ENCODE data around the gene PIK3C2G.

Gene PIK3C2G

GRCh38 chr12:18355429-18355828, 94.1 kb downstream of the PIK3C2G start:
- DNase-seq = no peak

- no peak for DNase-seq
Observed at GRCh38 chr12:18358077-18358476, 96.8 kb downstream of the PIK3C2G start.

GRCh38 chr12:18358930-18359329, 97.6 kb downstream of the PIK3C2G start:
- DNase-seq = no peak

- DNase-seq = no peak
Observed at GRCh38 chr12:18361433-18361832, 100.1 kb downstream of the PIK3C2G start.

GRCh38 chr12:18363321-18363720, 102.0 kb downstream of the PIK3C2G start:
- DNase-seq = no peak

- no peak for DNase-seq
Observed at GRCh38 chr12:18368594-18368993, 107.3 kb downstream of the PIK3C2G start.

- no peak for DNase-seq
Observed at GRCh38 chr12:18373181-18373580, 111.9 kb downstream of the PIK3C2G start.

GRCh38 chr12:18375131-18375530, 113.8 kb downstream of the PIK3C2G start:
- DNase-seq = no peak

GRCh38 chr12:18375583-18375982, 114.3 kb downstream of the PIK3C2G start:
- DNase-seq = no peak

GRCh38 chr12:18382236-18382885, 121.0 kb downstream of the PIK3C2G start:
- DNase-seq = no peak

- no peak for DNase-seq
Observed at GRCh38 chr12:18383203-18383602, 121.9 kb downstream of the PIK3C2G start.

GRCh38 chr12:18387706-18388105, 126.4 kb downstream of the PIK3C2G start:
- DNase-seq = no peak

- DNase-seq = no peak
Observed at GRCh38 chr12:18389820-18390219, 128.5 kb downstream of the PIK3C2G start.

- no peak for DNase-seq
Observed at GRCh38 chr12:18391151-18391550, 129.8 kb downstream of the PIK3C2G start.

GRCh38 chr12:18394742-18395141, 133.4 kb downstream of the PIK3C2G start:
- no peak for DNase-seq

GRCh38 chr12:18400186-18400585, 138.9 kb downstream of the PIK3C2G start:
- DNase-seq = no peak

- no peak for DNase-seq
Observed at GRCh38 chr12:18402872-18403611, 141.7 kb downstream of the PIK3C2G start.

- no peak for DNase-seq
Observed at GRCh38 chr12:18411453-18411852, 150.1 kb downstream of the PIK3C2G start.

GRCh38 chr12:18414671-18415070, 153.4 kb downstream of the PIK3C2G start:
- no peak for DNase-seq

GRCh38 chr12:18415227-18415626, 153.9 kb downstream of the PIK3C2G start:
- no peak for DNase-seq

- DNase-seq = no peak
Observed at GRCh38 chr12:18416412-18416811, 155.1 kb downstream of the PIK3C2G start.

GRCh38 chr12:18419311-18419710, 158.0 kb downstream of the PIK3C2G start:
- no peak for DNase-seq

GRCh38 chr12:18421867-18422266, 160.5 kb downstream of the PIK3C2G start:
- no peak for DNase-seq

- no peak for DNase-seq
Observed at GRCh38 chr12:18422871-18423270, 161.6 kb downstream of the PIK3C2G start.

GRCh38 chr12:18424857-18425256, 163.5 kb downstream of the PIK3C2G start:
- no peak for DNase-seq

All from NCI-H526 (cell line).